Heart right ventricle (tissue), 16 donors: Measurements from ENCODE around the gene SLC36A3. TPM values are rescaled to one million over a fixed set of nuclear protein-coding genes. Genes with fewer than 3 reads are reported as not detected.

Experiments used
- ATAC-seq, 8 donors: fragments of 200-7000 bp; cut with Tn5 transposase; one replicate each; pipeline ENCODE4 v1.9.1; 2020; ENCODE audit warnings: mild to moderate bottlenecking in 8 of 8, moderate library complexity in 8 of 8, moderate number of reproducible peaks in 1 of 8
- DNase-seq, 2 donors: peaks; one replicate each; pipeline ENCODE4 v3.0.0-alpha.2; 2020
- H3K27ac ChIP-seq, 10 donors: fragments of 200-600 bp; sonication (generic) in 2 of 10; one replicate each; pipeline versions ENCODE4 v1.5.0 to v1.8.0; 2020 to 2022; ENCODE audit warnings: mild to moderate bottlenecking in 3 of 10
- H3K27me3 ChIP-seq, 7 donors: fragments of 200-600 bp; one replicate each; pipeline ENCODE4 v1.8.0; 2021 to 2022; ENCODE audit warnings: mild to moderate bottlenecking in 2 of 7
- H3K36me3 ChIP-seq, 9 donors: fragments of 200-600 bp; sonication (generic) in 1 of 9; one replicate each; pipeline versions ENCODE4 v1.5.0 to v1.8.0; 2020 to 2022; ENCODE audit warnings: mild to moderate bottlenecking in 2 of 9
- H3K4me1 ChIP-seq, 9 donors: fragments of 200-600 bp; sonication (generic) in 1 of 9; one replicate each; pipeline versions ENCODE4 v1.5.0 to v1.8.0; 2020 to 2022; ENCODE audit warnings: mild to moderate bottlenecking in 4 of 9
- H3K4me3 ChIP-seq, 10 donors: fragments of 200-600 bp; sonication (generic) in 2 of 10; one replicate each; pipeline versions ENCODE4 v1.5.0 to v1.8.0; 2020 to 2022; ENCODE audit warnings: mild to moderate bottlenecking in 7 of 10, moderate library complexity in 2 of 10
- H3K9me3 ChIP-seq, 11 donors: fragments of 200-600 bp in 10 of 11; sonication (generic) in 2 of 11; one replicate each; pipeline versions ENCODE4 v1.5.0 to v1.8.0; 2013 to 2022; ENCODE audit warnings: mild to moderate bottlenecking in 2 of 11, control low read depth in 1 of 11, moderate library complexity in 1 of 11
- WGBS, 2 donors: extraction: QIAGEN DNeasy Blood & Tissue Kit; methylation state at CpG; one replicate each; pipeline ENCODE4 v1.1.7; 2013; ENCODE audit warnings: inconsistent platforms in 1 of 2; 5-methylcytosine and 5-hydroxymethylcytosine counted together
- intact Hi-C, 10 donors: fragments of 100-400 bp; cut with DNase I; formaldehyde crosslinking; loops; one replicate each; pipeline versions ENCODE4 v1.11.1 to v1.14.2; 2022
- polyA plus RNA-seq, 2 donors: library from polyadenylated mRNA; stranded (reverse); fragments of 200-250 nt; gene quantifications; one replicate each; pipeline ENCODE4 v1.2.3, GENCODE V29; 2013
- total RNA-seq, 10 donors: library from RNA; stranded (reverse); fragmentation: NEBNext Ultra II Directional in 3 of 10; extraction: Animal tissue kit (Norgen Biotek cat#: 25700) in 3 of 10; gene quantifications; one replicate each; pipeline versions ENCODE4 v1.2.1 to v1.2.4, GENCODE V29; 2021 to 2023
- TF ChIP-seq, protein P1 (sequence below), 9 donors: fragments of 200-600 bp; sonication (generic) in 2 of 9; IDR thresholded peaks; one replicate each; pipeline versions ENCODE4 v1.5.0 to v1.8.0; 2021 to 2022; ENCODE audit warnings: antibody characterized with exemption in 9 of 9, mild to moderate bottlenecking in 5 of 9, moderate library complexity in 1 of 9
- donor health status: Arrhythmogenic right ventricular cardiomyopathy.
- donor health status: ischemic (EF 13 %, LVEDD 7.1; RV severe dilation, severe dysfunction).
- donor health status: healthy with polysubstance abuse.
- donor health status: DM: no; HTN: yes; CAD: no.
- donor health status: DM: no; HTN: no; CAD: no.
- donor health status: ischemic (EF 25% LVEDD 6.9; RV normal size, moderate dysfunction).
- donor health status: ischemic (EF 25% LVEDD 5.7; RV mildly dilated, moderate dysfunction).
- donor health status: healthy.
- donor health status: DM: yes; HTN: yes; CAD: no.
- donor health status: Ischemic cardiomyopathy.
- donor health status: ischemic (EF 35%, LVEDD 5.7; RV mildly dilated, moderate dysfunction).
- donor health status: nonischemic (EF 11% LVEDD 7.7; RV severe dilation, severe dysfunction).
- donor health status: DM: yes; HTN: yes; CAD: no.
- donor health status: PGD.
- donor health status: ischemic (EF 29% LVEDD 5.4; RV normal size, mild dysfunction).
- donor health status: nonischemic (EF 23%, LVEDD 6.1; RV moderate dilation, normal function).

SLC36A3 gene
- total and polyA plus RNA-seq, 12 donors, result not detected

DNA sequence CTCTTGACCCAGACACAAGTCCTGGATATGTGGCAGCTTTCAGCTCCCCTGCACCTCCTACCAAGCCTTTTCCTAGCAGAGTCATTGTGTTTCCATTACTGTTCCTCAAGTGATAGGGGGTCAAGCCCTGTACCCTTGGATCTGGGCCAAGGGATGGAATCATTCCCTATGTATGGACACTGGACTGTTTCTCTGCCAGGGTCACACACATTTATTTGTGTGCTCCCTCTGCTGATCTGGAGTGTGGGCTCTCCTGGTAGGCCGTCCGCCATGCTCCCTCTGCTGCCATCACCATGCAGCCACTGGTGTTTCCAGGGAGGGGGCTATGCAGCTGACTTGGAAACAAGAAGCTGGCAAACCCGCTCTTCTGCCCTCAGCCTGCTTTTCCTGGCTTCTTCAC lies 41.0 kb downstream of the SLC36A3 start:
- WGBS, 2 donors, result 95 to 98% methylated on average over 3 of the region's 3 CpGs
- no peak for DNase-seq

DNA sequence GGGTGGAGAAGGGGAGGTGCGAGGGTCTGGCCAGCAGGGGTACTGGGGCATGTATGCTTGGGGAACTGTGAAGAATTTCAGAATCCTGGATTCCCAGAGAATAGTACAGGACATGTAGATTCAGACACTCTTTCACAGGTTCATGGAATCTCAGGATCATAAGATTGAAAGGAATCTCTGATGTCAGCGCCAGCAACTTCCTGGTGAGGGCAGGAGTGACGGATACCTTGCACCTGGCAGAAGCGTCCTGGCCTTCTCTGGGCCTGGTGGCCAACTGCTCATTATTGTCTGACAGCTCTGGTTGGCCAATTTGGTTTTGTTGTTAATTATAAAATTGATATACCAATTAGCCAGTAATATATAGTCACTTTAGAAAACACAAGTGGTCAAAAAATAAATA lies 43.6 kb downstream of the SLC36A3 start:
- H3K4me1 ChIP-seq, result peaks cover 0 to 52% (median 17%) of the 10 kb centered on the region in 9 donors

More for the DNA sequence above, 41.0 kb downstream of the SLC36A3 start:
- intact Hi-C loops, result no loop called here
- H3K27ac ChIP-seq, result no peak overlapping the region
- H3K4me1 ChIP-seq, result peaks cover 0 to 26% (median 6%) of the 10 kb centered on the region in 9 donors
- no peaks in the 10 kb centered on the region for H3K27me3 ChIP-seq
- H3K9me3 ChIP-seq, result no peaks in the 10 kb centered on the region
- no peak overlapping the region for H3K4me3 ChIP-seq
- ATAC-seq, result peak in 2 of 8 donors; percentile 15 to 50
- H3K36me3 ChIP-seq, result peaks cover 0 to 70% (median 15%) of the 10 kb centered on the region in 9 donors
- TF ChIP-seq, protein P1, sequence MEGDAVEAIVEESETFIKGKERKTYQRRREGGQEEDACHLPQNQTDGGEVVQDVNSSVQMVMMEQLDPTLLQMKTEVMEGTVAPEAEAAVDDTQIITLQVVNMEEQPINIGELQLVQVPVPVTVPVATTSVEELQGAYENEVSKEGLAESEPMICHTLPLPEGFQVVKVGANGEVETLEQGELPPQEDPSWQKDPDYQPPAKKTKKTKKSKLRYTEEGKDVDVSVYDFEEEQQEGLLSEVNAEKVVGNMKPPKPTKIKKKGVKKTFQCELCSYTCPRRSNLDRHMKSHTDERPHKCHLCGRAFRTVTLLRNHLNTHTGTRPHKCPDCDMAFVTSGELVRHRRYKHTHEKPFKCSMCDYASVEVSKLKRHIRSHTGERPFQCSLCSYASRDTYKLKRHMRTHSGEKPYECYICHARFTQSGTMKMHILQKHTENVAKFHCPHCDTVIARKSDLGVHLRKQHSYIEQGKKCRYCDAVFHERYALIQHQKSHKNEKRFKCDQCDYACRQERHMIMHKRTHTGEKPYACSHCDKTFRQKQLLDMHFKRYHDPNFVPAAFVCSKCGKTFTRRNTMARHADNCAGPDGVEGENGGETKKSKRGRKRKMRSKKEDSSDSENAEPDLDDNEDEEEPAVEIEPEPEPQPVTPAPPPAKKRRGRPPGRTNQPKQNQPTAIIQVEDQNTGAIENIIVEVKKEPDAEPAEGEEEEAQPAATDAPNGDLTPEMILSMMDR (IDR thresholded peaks at IDR 0.05), result no peak

DNA sequence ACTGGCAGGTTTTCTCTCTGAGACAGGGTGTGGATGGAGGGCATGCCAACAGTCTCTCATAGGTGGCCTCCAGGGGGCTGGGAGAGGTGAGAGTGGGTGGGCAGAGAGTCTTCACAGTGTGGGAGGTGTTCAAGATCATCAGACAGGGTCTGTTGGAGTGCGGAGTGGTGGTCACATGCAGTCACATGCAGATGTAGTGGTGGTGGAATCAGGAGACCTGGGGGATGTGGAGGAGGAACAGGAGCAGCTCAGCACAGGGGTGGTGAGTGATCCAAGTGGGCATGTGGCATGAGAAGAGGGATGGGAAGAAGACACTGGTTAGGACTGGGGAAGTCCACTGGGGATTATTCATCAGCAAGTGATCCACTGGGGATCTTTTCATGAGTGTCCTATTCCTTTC lies 44.8 kb downstream of the SLC36A3 start:
- DNase-seq (no peak), ATAC-seq (no peak)
- Histone ChIP-seq H3K27ac (peak overlapping the region in 1 of 10 donors; percentile 53), H3K4me3 (no peak overlapping the region), H3K4me1 (peaks cover 0 to 57% (median 26%) of the 10 kb centered on the region in 9 donors), H3K27me3 (no peaks in the 10 kb centered on the region), H3K36me3 (peaks cover 0 to 40% (median 4%) of the 10 kb centered on the region in 9 donors), H3K9me3 (no peaks in the 10 kb centered on the region)
- TF ChIP-seq, protein P1 (IDR thresholded peaks at IDR 0.05), result no peak
- intact Hi-C loops, result no loop called here
- 59 to 92% methylated on average over 1 of the region's 1 CpG for WGBS, 2 donors

More for the DNA sequence above, 43.6 kb downstream of the SLC36A3 start:
- H3K27ac ChIP-seq, result no peak overlapping the region
- 93 to 96% methylated on average over 4 of the region's 4 CpGs for WGBS, 2 donors
- no peak overlapping the region for H3K4me3 ChIP-seq
- ATAC-seq (no peak), DNase-seq (no peak)
- intact Hi-C loops, result no loop called here
- no peaks in the 10 kb centered on the region for H3K27me3 ChIP-seq
- no peaks in the 10 kb centered on the region for H3K9me3 ChIP-seq
- TF ChIP-seq, protein P1 (IDR thresholded peaks at IDR 0.05), result no peak
- peaks cover 0 to 44% (median 4%) of the 10 kb centered on the region in 9 donors for H3K36me3 ChIP-seq

DNA sequence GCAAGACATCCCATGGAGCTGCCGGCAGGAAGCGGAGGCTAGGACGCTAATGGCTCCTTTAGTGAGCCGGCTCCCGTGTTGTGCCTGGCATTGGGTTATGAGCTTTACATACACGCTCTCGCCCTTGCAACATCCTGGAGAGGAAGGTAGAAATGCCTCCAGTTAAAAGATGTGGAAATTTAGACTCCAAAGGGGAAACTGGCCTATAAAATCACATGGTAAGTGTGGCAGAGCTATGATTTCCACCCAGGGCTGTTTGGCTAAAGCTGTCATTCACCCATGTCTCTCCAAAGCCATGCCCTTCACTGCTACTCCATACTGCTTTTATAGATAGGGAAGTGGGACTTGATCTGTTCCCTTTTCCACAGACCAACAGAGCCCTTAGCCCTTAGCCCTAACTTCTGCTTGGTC lies 45.4 kb downstream of the SLC36A3 start:
- peak overlapping the region in 1 of 10 donors; percentile 45 for H3K27ac ChIP-seq
- peaks cover 0 to 34% (median 4%) of the 10 kb centered on the region in 9 donors for H3K36me3 ChIP-seq
- 87 to 94% methylated on average over 7 of the region's 7 CpGs for WGBS, 2 donors
- peak in 6 of 8 donors; percentile 32 to 57 (median 42) for ATAC-seq
- no peaks in the 10 kb centered on the region for H3K27me3 ChIP-seq
- peaks cover 0 to 60% (median 32%) of the 10 kb centered on the region in 9 donors for H3K4me1 ChIP-seq
- no peak for DNase-seq
- no peaks in the 10 kb centered on the region for H3K9me3 ChIP-seq
- H3K4me3 ChIP-seq, result no peak overlapping the region
- TF ChIP-seq, protein P1 (IDR thresholded peaks at IDR 0.05), result no peak
- intact Hi-C loops, result no loop called here
